ENCODE measurements around the gene ZNF862. TPM values are rescaled to one million over a fixed set of nuclear protein-coding genes. Genes with fewer than 3 reads are reported as not detected.

Gene ZNF862
- total RNA-seq, 4 donors from 2014 or later, result 2.9 to 10.7 (median 7.0) TPM

DNA sequence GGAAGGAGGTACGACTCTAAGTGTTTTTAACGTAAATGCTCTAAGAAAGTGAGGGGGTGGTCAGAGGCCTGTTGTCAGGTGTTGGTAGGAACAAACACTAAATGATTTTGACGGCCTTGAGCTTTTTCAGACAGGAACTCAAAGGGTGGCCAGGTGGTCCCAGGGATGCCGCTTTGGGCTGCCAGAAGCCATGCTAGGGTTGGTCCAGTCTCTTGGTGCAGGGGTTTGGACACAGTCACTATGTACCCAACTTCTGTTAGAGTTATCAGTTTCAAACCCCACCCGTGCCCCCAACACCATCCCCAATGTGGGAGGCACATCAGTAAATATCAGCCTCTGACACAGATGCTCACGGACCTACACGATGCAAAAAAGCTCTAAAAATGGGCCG is 44.9 kb downstream of the ZNF862 start:
- no peak for DNase-seq
- Histone ChIP-seq H3K9me3 (no peaks in the 10 kb centered on the region), H3K36me3 (no peaks in the 10 kb centered on the region), H3K27me3 (no peaks in the 10 kb centered on the region), H3K4me3 (no peak overlapping the region), H3K27ac (no peak overlapping the region), H3K4me1 (no peaks in the 10 kb centered on the region)
- intact Hi-C loops (cut with DNase I; ENCODE audit: low total_unique reads) (no loop called here), in situ Hi-C loops (cut with MboI; ENCODE audit: low sequenced_read_pairs in 4 of 4) (no loop called here)
- ATAC-seq, result no peak
- no peak for TF ChIP-seq POLR2A (IDR thresholded peaks at IDR 0.05)

DNA sequence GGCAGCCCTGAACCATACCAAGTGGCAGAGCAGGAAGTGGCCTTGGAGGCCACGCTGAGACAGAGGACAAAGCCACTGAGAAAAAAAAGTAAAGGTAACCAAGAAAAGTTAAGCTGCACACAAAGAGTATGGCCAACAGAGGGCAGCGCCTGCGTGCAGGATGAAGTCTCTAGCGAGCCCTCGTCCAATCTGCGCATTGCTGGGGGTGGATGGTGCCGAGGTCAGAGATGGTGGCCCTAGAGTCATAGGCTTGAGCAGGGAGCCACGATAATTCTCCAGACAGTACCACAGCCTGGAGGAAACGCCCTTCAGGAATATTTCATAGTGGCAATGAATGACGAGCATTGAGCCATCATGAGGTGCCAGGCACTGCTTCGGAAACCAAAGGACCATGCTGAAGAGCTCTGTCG is 45.3 kb downstream of the ZNF862 start:
- intact Hi-C loops (cut with DNase I; ENCODE audit: low total_unique reads) (no loop called here), in situ Hi-C loops (cut with MboI; ENCODE audit: low sequenced_read_pairs in 4 of 4) (no loop called here)
- DNase-seq (no peak), ATAC-seq (peak in 1 of 2 donors; percentile 39)
- H3K4me1 ChIP-seq, result no peaks in the 10 kb centered on the region
- no peak for TF ChIP-seq POLR2A (IDR thresholded peaks at IDR 0.05)
- TF ChIP-seq CTCF (IDR thresholded peaks at IDR 0.05 in 4 of 5, conservative IDR thresholded peaks at IDR 0.05 in 1 of 5), result peak in 4 of 5 experiments; percentile 25 to 58 (median 48)
- no peaks in the 10 kb centered on the region for H3K36me3 ChIP-seq
- no peaks in the 10 kb centered on the region for H3K9me3 ChIP-seq
- H3K4me3 ChIP-seq, result no peak overlapping the region
- no peak overlapping the region for H3K27ac ChIP-seq
- H3K27me3 ChIP-seq, result no peaks in the 10 kb centered on the region

GRCh38 chr7:149884016-149884415 is 45.8 kb downstream of the ZNF862 start:
- TF ChIP-seq CTCF (IDR thresholded peaks at IDR 0.05 in 4 of 5, conservative IDR thresholded peaks at IDR 0.05 in 1 of 5) (no peak), POLR2A (IDR thresholded peaks at IDR 0.05) (no peak)
- no peaks in the 10 kb centered on the region for H3K27me3 ChIP-seq
- in situ Hi-C loops (cut with MboI; ENCODE audit: low sequenced_read_pairs in 4 of 4) (no loop called here), intact Hi-C loops (cut with DNase I; ENCODE audit: low total_unique reads) (no loop called here)
- no peaks in the 10 kb centered on the region for H3K4me1 ChIP-seq
- DNase-seq (no peak), ATAC-seq (no peak)
- no peak overlapping the region for H3K4me3 ChIP-seq
- H3K9me3 ChIP-seq, result no peaks in the 10 kb centered on the region
- H3K36me3 ChIP-seq, result no peaks in the 10 kb centered on the region
- H3K27ac ChIP-seq, result no peak overlapping the region

GRCh38 chr7:149884541-149884940 is 46.4 kb downstream of the ZNF862 start:
- Histone ChIP-seq H3K4me3 (no peak overlapping the region), H3K27me3 (no peaks in the 10 kb centered on the region), H3K9me3 (no peaks in the 10 kb centered on the region), H3K36me3 (no peaks in the 10 kb centered on the region), H3K27ac (no peak overlapping the region), H3K4me1 (no peaks in the 10 kb centered on the region)
- ATAC-seq (peak in 1 of 2 donors; percentile 28), DNase-seq (no peak)
- intact Hi-C loops (cut with DNase I; ENCODE audit: low total_unique reads), result no loop called here
- in situ Hi-C loops (cut with MboI; ENCODE audit: low sequenced_read_pairs in 4 of 4), result no loop called here
- TF ChIP-seq POLR2A (IDR thresholded peaks at IDR 0.05) (no peak), CTCF (IDR thresholded peaks at IDR 0.05 in 4 of 5, conservative IDR thresholded peaks at IDR 0.05 in 1 of 5) (no peak)

DNA sequence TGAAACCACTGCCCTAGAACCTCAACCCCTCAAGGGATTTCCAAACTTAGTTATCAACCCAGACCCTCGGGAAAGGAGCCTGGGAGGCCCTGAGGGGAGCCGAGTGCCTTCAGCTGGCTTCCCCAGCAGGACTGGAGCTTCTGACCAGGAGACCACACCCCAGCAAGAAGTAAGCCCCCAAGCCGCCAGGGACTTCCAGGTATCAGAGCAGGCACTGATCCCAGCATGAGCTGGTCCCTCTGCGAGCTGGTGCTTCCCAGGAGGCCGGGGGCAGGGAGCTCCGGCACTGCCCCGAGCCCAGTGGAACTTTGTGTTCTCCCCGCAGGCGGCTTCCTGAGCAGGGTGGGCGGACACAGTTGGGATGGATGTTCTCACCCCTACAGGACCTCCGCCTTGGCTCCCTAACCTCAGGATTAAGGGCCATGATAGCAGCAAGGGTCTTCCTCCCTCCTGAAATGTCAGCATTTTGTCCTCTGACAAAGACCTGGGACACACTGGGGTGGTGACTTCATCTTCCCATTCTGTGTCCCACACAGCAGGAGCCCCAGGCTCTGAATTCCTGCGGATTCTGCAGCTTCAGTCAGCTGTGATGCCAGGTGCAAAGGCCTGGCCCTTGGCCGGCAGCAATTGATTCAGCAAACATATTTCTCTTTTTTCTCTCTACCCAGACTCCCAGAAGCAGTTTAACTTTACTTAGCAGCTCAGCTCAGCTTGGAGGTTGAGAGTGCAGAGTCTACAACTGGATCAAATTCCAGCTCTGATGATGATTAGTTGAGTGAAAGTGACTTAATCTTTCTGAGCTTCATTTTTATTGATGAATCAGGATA is 47.2 kb downstream of the ZNF862 start:
- Histone ChIP-seq H3K36me3 (no peaks in the 10 kb centered on the region), H3K9me3 (no peaks in the 10 kb centered on the region), H3K27ac (no peak overlapping the region), H3K27me3 (no peaks in the 10 kb centered on the region), H3K4me1 (no peaks in the 10 kb centered on the region), H3K4me3 (no peak overlapping the region)
- no peak for TF ChIP-seq POLR2A (IDR thresholded peaks at IDR 0.05)
- no peak for TF ChIP-seq CTCF (IDR thresholded peaks at IDR 0.05 in 4 of 5, conservative IDR thresholded peaks at IDR 0.05 in 1 of 5)
- ATAC-seq (no peak), DNase-seq (no peak)
- intact Hi-C loops (cut with DNase I; ENCODE audit: low total_unique reads) (no loop called here), in situ Hi-C loops (cut with MboI; ENCODE audit: low sequenced_read_pairs in 4 of 4) (no loop called here)
